ENCODE measurements around the gene PIPOX.

PIPOX gene, protein sequence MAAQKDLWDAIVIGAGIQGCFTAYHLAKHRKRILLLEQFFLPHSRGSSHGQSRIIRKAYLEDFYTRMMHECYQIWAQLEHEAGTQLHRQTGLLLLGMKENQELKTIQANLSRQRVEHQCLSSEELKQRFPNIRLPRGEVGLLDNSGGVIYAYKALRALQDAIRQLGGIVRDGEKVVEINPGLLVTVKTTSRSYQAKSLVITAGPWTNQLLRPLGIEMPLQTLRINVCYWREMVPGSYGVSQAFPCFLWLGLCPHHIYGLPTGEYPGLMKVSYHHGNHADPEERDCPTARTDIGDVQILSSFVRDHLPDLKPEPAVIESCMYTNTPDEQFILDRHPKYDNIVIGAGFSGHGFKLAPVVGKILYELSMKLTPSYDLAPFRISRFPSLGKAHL

DNA sequence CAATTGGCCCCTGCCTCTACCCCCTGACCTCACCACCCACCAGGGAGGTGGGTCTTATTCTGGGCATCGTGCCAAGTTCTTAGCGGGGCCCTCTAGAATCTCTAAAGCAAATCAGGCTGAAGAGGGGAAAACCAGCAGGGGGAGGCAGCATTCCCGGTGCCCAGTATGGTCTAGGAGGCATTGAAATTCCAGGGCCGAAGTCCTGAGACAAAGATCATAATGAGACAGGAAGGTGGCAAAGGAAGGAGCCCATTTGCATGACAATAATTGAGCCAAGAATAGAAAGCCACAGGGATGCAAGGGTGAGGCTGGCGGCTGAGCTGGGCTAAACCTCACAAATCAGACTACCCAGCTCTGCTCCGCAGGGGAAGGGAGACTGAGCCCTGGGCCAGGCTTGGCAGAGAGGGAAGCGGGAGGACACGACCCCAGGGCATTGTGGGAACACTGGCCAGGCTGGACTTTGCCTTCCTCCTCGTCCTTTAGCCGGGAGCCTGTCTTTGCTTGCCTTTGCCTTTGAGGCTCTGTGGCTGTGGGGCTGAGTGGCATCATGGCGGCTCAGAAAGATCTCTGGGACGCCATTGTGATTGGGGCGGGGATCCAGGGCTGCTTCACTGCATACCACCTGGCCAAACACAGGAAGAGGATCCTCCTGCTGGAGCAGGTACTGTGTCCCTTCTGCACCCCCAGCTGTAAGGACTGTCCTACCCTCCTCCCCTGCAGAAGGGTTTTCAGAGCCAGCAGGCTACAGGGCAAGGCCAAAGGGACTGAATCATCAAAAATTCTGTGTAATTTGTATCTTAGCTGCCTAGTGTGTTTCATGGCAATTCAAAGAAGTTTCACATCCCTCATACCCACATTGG lies at the start of gene PIPOX:
TSS of gene PIPOX (plus strand) at position 463 of the 860 bp plus-strand sequence. CDS start at position 548, 85 bp downstream.
- DNase-seq = peak; percentile 76

DNA sequence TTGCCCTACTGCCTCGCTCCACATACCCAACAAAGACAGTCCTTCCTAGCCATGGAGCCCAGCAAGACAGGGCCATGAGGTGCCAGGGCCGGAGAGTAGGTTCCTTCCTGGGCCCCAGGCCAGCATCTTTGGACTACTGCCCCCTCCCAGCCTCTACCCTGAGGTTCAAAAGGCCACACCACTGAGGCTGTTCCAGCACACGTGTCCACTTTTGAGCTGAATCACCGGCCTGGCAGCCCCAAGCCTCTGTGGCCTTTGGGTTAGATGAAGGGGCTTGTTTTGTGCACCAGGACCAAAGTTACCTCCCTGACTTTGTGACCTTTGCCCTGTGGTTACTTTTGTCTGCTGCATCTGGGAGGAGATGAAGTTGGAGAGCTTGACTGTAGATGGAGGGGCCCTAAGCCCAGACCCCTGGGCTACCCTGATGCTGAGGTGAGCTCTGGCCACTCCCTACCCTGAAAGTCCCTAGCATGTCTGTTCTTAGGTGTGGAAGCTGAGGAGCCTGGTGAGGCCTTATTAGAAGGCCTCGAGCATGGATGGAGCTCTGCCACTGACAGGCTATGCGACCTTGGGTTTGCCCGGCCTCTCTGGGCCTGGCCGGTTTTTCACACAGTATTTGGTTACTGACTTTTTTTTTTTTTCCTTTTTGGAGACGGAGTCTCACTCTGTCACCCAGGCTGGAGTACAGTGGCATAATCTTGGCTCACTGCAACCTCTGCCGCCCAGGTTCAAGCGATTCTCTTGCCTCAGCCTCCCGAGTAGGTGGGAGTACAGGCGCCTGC lies 49.1 kb upstream of the PIPOX start:
- no peak for DNase-seq

DNA sequence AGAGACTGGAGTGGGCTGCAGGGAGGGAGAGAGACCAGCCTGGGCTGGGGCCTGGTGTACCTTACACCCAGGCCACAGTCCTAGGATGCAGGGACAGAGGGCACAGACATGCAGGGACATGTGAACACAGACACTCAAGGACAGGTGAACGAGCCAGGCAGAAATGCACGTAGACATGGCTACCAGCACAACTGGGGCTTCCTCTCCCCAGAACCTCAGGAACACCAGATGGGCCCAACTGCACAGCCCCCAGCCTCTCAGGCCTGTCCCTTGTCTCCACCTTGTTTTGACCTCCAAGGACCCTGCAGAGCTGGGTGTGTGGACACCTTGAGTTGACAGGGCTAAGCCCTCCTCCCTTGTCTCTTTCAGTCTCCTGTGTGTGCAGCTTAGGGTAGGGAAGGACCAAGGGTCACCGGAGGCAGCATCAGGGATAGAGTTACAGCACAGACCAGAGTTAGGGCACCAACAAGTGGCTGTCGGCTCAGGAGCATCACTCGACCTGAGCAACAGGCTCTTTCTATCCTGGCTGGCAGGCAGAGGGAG lies 46.3 kb upstream of the PIPOX start:
- no peak for DNase-seq

- DNase-seq = peak; percentile 10
These were observed 45.1 kb upstream of the PIPOX start for GRCh38 chr17:28997806-28998205.

DNA sequence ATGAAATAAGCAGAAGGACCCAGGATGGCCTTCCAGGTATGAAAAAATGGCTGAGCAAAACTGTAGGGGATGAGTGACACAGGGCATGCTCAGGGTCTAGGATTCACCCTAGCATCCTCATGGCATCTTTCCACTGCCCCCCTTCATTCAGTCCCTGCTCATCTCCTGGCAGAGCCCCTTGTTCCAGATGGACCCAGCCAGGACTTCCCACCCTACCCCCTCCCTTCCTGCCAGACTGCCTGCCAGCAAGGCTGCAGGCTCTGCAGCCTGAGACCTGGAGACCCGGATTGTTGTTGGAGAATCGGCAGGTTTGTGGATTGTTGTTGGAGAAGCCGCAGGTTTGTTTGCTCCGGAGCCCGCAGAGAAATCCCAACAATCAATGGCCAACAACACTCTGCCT lies 43.7 kb upstream of the PIPOX start:
- DNase-seq = no peak

DNA sequence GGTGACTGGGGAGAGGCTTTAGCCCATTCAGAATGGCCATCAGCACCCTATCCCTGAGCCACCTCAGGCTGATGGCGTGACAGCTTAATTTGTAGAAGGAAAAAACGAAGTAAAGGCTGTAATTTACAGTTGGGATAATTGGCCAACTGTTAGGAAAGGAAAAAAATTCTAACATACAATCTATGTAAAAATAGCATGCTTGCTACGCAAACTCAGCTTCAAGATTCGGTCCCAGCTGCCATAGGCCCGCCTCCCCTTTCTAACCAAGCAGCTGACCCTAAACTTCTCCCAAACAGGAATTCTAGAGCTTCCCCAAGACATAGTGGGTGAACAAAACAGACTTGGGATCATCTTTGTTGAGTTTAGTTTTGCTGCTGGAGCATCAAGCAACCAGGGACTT lies 42.0 kb upstream of the PIPOX start:
- no peak for DNase-seq

DNA sequence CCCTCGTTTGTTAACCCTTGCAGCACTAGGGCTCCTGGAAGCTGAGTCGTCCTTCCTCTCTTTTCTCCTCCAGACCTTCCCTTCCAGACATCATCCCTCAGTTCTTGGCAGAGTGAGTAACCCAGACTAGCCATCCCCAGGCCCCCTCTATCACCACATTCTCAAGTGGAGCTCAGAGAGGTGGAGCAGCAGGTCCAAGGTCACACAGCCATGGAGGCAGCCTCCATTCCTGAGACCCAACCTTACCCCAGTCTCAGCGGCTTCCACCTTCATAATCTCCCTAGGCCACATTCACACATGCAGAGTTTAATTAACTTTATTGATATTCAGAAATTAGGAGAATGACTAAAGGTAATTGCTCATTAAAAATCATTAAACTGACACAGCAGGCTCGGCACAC lies 40.1 kb upstream of the PIPOX start:
- DNase-seq = no peak

DNA sequence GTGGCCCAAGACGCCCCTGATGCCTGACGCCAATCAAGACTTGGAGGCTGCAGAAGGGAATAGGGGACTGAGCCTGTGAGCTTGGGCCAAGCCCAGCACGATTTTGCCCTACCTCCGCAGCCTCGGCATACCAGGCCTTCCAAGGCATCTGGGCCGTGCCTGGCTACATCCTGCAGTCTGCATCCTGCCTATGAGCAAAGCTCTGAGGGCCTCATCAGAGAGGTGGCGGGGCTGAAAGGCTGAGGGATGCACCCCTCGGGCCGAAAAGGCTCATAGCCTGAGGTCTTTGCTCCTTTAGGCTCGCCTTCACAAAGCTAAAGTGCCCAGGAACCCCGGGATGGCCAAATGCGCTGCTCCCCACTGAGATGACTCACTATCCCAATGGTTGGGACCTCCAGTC lies 39.7 kb upstream of the PIPOX start:
- DNase-seq = no peak

DNA sequence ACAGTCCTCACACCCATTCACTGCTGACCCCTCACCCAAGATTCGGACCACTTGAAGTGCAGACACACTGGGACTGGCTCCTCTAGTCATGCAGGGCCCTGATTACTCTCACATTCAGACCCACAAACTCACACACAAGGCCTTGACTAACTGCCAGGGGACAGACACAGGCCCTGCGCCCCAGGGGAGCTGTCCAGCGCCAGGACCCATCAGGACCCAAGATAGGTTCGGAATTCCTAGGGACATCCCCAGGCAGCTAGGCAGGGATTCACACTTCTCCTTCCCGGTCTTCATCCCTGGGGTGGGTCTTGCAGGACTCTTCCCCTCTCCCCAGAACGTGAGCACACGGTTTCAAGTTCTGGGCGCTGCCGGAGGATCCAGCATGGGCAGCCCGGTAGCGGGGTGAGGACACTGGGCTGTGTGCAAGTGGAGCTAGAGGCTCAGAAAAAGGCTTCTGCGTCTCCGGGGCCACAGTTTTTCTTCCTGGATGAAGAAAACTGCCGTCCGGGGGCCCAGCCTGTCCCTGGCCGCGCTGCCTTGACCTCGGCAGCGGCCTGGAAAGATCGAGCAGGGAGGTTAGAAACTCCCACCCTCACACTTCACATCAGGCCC lies 38.8 kb upstream of the PIPOX start:
- DNase-seq = no peak

- DNase-seq = peak; percentile 37
These were observed 36.9 kb upstream of the PIPOX start, which contains the start of gene SEZ6 for GRCh38 chr17:29005936-29006511. TSS of gene SEZ6 (minus strand) at chr17:29006033. CDS start at chr17:29005869, 164 bp downstream.

GRCh38 chr17:29007456-29007855 lies 35.5 kb upstream of the PIPOX start:
- DNase-seq = no peak

- no peak for DNase-seq
These were observed 35.0 kb upstream of the PIPOX start for GRCh38 chr17:29007860-29008455.

GRCh38 chr17:29008591-29008990 lies 34.4 kb upstream of the PIPOX start:
- no peak for DNase-seq

DNA sequence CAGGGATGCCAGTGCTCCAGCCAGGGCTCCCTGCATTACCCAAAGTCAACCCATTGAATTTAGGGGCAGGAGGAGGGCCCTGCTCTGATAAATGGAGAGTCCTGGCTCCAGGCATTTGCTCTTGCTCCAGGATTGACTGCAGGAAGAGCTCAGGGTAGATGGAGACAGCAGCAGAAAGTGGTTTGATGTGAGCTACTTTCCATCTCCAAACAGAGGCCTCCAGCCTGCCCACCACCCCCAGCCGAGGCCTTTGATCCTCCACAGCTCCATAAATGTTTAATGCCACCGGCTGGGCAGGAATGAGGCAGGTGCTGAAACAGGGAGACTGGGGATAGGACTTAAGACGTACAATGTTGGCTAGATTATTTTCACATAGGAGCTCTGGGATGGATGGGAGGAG lies 32.8 kb upstream of the PIPOX start:
- no peak for DNase-seq

GRCh38 chr17:29010586-29010985 lies 32.4 kb upstream of the PIPOX start:
- DNase-seq = no peak

GRCh38 chr17:29012535-29012934 lies 30.4 kb upstream of the PIPOX start:
- DNase-seq = no peak

- DNase-seq = no peak
These were observed 28.2 kb upstream of the PIPOX start for GRCh38 chr17:29014716-29015115.

DNA sequence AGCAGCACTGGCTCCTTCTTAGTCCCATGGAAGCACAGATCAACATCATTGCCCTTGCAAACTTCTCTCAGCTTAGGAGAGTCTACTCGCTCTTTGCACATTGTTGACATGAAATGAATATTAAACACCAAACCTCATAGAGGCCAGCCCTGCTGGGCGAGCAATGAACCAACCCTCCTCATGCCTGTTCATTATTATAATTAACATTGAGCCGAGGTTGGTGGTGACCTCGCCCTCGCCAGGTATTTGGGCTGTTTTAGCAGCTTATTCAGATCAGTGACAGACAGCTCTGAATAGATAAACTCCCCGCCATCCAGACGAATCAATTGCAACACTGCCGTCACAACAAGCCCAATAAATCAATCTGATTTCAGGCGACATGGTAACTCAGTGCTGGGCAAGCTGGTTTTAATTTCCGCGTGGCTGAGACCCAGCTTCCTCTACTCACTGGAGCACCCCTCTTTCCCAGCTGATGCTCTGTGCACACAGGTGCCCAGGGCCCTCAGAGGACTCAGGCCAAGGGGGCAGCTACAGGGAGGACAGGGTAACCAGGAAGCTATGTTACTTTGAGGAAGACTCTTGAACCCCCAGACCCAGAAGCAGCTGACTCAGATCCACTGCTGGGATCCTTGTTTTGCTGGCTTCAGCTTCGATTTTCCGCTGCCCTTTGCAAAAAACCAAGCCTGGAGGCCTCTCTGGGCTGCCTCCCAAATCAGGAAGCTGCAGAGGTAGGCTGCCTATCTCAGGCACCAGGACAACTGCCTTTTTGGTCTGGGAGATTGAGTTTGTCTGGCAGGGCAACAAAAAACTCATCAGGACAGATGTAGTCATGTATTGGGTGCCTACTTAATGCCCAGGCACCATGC lies 26.4 kb upstream of the PIPOX start:
- no peak for DNase-seq

DNA sequence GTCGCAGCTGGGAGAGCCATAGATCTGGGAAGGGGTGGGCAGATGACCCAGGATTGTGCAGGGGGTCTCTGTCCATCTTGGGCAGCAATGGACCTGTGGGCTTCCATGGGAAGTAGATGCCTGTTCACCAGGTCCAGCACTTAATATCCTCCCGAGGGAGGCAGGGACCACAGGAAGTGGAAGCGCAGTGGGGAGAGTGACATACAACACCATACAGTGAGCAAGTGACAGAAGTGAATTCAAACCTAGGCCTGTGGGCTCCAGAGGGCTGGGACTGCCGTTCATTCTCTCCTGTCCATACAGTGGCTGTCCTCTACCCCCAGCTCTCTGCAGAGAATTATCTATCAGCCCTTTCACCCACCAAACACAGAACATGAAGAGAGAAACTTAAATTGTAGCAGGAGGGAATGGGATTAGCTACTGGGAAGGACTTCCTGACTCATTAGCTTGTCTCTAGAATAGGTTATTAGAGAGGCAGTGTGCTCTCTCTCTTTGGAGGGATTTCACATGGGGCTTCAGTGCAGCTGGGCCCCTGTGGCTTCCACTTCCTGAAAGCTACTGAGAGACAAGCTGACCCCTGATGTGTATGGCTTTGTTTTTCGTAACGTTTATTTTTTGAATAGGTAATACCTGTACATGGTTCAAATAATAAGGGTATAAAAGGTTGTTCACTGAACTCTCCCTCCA lies 24.0 kb upstream of the PIPOX start:
- DNase-seq = no peak
